ENCODE measurements around the gene MUC2.
"Not testable (repeated sequence)": the region's sequence is repeated elsewhere in the genome, so short reads cannot be mapped to it uniquely, and the experiment has no call there.

The MUC2 gene

DNA sequence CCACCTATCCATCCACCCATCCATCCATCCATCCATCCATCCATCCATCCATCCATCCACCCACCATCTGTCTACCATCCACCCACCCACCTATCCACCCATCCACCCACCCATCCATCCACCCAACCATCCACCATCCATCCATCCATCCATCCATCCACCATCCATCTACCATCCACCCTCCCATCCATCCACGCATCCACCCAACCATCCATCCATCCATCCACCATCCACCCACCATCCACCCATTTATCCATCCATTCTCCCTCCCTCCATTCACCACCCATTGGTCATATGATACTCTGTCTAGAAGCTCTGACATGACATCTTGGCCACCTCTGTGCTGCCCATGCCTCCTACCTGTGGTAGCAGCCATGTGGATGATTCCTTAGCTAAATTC, 31.7 kb downstream of the MUC2 start:
- DNase-seq (ENCODE audit: low read depth) = no peak

- no peak for DNase-seq (ENCODE audit: low read depth)
These were observed 32.9 kb downstream of the MUC2 start for GRCh38 chr11:1107316-1108245.

DNA sequence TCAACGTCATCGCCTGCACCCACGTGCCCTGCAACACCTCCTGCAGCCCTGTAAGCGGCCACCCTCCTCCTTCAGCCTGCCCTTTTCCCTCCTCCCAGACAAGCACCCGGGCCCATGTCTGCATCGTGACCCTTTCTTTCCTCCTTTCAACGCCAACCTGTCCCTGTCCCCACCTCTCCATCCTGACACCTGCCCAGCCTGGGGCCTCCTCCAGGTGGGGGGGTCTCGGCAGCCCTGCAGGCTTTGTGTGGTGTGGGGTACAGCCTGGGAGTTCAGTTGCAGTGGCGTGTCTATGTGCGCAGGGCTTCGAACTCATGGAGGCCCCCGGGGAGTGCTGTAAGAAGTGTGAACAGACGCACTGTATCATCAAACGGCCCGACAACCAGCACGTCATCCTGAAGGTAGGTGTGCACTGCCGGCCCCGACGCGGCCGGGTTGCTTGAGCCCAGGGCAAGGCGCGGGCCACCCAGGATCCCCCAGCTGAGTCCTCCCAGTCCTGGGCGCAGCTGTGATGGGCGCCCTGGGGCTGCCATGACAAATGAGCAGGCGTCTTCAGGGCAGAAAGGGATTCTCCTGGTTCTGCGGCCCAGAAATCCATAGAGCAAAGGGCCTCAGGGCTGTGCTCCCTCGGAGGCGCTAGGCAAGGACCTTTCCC, 33.7 kb downstream of the MUC2 start:
- DNase-seq (ENCODE audit: low read depth) = no peak

DNA sequence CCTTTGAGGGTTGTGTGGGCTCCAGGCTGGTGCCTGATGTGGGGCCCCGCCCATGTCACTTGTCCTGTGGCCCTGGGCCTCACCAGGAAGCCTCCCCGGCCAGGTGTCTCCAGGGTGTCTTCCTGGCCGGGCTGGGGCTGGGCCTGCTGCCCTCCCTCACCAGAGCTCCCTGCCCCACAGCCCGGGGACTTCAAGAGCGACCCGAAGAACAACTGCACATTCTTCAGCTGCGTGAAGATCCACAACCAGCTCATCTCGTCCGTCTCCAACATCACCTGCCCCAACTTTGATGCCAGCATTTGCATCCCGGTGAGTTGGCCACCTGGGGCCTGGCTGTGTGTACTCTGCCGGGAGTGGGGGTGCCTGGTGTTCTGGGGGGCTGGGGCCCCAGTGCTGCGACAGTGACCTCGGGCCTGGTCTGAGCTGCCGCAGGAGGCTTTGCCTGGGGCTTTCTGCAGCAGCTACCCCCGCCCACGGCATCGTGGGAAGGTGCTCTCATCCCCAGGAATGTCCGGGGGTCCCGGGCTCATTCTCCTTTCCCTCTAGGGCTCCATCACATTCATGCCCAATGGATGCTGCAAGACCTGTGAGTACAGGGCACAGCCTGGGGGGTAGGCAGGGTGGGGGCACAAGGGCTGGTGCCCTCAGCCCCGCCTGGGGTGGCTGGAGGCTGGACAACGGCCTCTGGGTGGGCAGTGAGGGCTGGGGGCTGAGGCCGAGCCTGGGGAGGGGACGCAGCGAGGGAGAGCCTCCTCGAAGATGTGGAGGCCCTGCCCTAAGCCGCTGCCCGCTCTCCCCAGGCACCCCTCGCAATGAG, 34.6 kb downstream of the MUC2 start:
- DNase-seq (ENCODE audit: low read depth) = no peak

- DNase-seq (ENCODE audit: low read depth) = no peak
These were observed 35.4 kb downstream of the MUC2 start for GRCh38 chr11:1109918-1110705.

DNA sequence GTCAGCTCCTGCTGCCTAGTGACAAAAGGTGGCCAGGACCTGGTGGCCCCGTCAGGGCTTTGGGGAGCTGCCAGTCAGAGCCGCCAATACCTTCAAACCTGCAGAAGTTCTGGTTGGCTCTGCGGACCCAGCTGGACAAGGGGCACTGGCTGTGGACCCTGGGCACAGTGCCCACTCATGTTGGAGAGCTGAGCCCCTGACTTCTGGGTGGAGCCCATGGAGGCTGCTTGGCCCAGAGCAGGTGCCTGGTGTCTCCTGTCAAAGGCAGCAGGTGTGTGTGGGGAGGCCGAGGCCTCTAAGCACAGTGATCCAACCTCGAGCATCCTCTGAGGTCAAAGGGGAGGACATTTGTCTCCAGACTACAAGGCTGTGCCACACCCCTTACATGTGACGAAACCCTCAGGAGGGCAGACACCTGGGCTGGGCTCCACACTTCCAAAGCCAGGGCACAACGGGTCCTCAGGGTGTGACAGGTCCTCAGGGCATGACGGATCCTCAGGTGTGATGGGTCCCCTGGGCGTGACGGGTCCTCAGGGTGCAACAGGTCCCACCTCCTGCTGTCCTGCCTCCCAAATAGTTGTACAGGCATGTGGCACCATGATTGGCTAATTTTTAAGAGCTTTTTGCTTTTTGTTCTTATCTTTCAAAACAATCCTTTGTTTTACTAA, 37.0 kb downstream of the MUC2 start:
- no peak for DNase-seq (ENCODE audit: low read depth)

GRCh38 chr11:1112351-1113191, 37.9 kb downstream of the MUC2 start:
- DNase-seq (ENCODE audit: low read depth) = no peak

GRCh38 chr11:1113405-1114201, 38.9 kb downstream of the MUC2 start:
- DNase-seq (ENCODE audit: low read depth) = no peak

- DNase-seq (ENCODE audit: low read depth) = not testable (repeated sequence)
These were observed 40.6 kb downstream of the MUC2 start for GRCh38 chr11:1115292-1115691.

- no peak for DNase-seq (ENCODE audit: low read depth)
These were observed 41.4 kb downstream of the MUC2 start for GRCh38 chr11:1116104-1116503.

DNA sequence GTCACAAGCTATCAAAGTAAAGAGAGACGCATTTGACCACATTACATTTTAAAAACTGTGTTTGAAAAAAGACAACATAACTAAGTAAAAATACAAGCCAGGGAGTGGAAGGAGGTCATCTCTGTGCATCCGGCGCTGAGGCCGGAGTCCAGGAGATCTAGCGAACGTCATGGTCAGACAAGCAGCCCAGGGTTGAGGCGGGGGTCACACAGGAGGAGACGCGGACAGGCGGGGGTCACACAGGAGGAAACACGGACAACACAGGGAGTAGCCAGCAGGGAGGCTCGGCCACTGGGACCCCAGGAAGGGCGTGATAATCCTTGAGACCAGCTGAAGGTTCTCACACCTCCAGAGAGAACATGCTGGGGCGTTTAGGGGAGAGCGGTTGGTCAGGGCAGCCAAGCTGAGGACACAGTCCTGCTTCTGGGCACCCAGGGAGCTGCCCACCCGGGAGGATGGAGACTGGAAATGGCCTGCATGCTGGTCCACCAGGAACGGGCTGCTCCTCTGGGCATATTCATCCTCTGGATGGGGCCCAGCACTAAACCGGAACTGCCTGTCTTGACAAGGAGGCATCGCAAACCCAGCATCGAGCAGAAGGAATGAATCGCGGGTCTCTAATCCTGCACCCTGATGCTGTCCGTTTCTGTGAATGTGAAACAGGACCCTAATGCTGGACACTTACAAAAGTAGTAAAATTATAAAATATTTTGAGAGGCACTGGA, 42.2 kb downstream of the MUC2 start:
- DNase-seq (ENCODE audit: low read depth) = no peak

GRCh38 chr11:1117992-1118391, 43.3 kb downstream of the MUC2 start:
- no peak for DNase-seq (ENCODE audit: low read depth)

- no peak for DNase-seq (ENCODE audit: low read depth)
These were observed 44.3 kb downstream of the MUC2 start for GRCh38 chr11:1118755-1119603.

- DNase-seq (ENCODE audit: low read depth) = no peak
These were observed 45.0 kb downstream of the MUC2 start for GRCh38 chr11:1119604-1120146.

GRCh38 chr11:1120532-1121330, 46.1 kb downstream of the MUC2 start:
- no peak for DNase-seq (ENCODE audit: low read depth)

GRCh38 chr11:1121331-1121812, 46.7 kb downstream of the MUC2 start:
- no peak for DNase-seq (ENCODE audit: low read depth)

Data from GM04503 (cell line).